HCT116 (cell line): ENCODE data around the gene VPS37D. TPM values are rescaled to one million over a fixed set of nuclear protein-coding genes. Genes with fewer than 3 reads are reported as not detected.
A peak's percentile ranks its signal among the peaks of the same experiment; 100 is the strongest.

Source experiments
- ATAC-seq: fragments of 200-7000 bp; cut with Tn5 transposase; 2 replicates; pipeline ENCODE4 v1.9.1; 2020; ENCODE audit warnings: mild to moderate bottlenecking, moderate library complexity
- BruUV-seq: library from RNA; stranded (reverse); fragments of 400-500 nt; replicated peaks from 2 replicates; lab custom pipeline; 2021; lab: Mats Ljungman, UMichigan
- CTCF ChIA-PET: fragments of 300-600 bp; sonication (Branson Sonifier 250); formaldehyde crosslinking; loops from one replicate; lab custom pipeline; 2021; ENCODE audit warnings: antibody characterized with exemption; lab: Charles Lee
- POLR2A ChIA-PET: fragments of 300-600, 350-600 bp; sonication (Branson Sonifier 250); formaldehyde crosslinking; loops from one replicate; lab custom pipeline; 2021; ENCODE audit warnings: antibody characterized with exemption; lab: Charles Lee
- RAD21 ChIA-PET, 2 experiments: fragments of 300-600 bp; sonication (Branson Sonifier 250); formaldehyde crosslinking; loops; one replicate each; lab custom pipeline; 2023; ENCODE audit warnings: low total read pairs in 2 of 2; ENCODE audit not compliant: uncharacterized antibody in 2 of 2, unreplicated experiment in 2 of 2, low non-redundant PET in 1 of 2; lab: Charles Lee
- DNase-seq: peaks from one replicate; pipeline ENCODE4 v3.0.0-alpha.2; 2010; ENCODE audit warnings: low read depth, low spot score
- H2AFZ ChIP-seq: fragments of 200-600 bp; shearing (Covaris generic), sonication (generic); 2 replicates; pipeline ENCODE4 v1.6.1; 2017; ENCODE audit warnings: low read depth, mixed run types, mixed read lengths, antibody characterized with exemption, low read length; ENCODE audit not compliant: poor library complexity, severe bottlenecking
- H3K27ac ChIP-seq: 2 replicates; pipeline ENCODE4 v1.5.1; 2012; ENCODE audit warnings: low read depth, low read length
- H3K27me3 ChIP-seq: fragments of 200-600 bp; sonication (generic); 2 replicates; pipeline ENCODE4 v1.6.1; 2016; ENCODE audit warnings: mixed run types, low read length, mixed read lengths; ENCODE audit not compliant: insufficient read depth
- H3K36me3 ChIP-seq, 2 experiments: fragments of 200-500 bp in 1 of 2; fragments of 200-600 bp in 1 of 2; sonication (Bioruptor generic) in 1 of 2; sonication (generic) in 1 of 2; 2 replicates each; pipeline versions ENCODE4 v1.5.1 to v1.6.1; 2014 to 2016; ENCODE audit warnings: low read length in 2 of 2, inconsistent platforms in 1 of 2, mixed read lengths in 1 of 2, mixed run types in 1 of 2; ENCODE audit not compliant: insufficient read depth in 2 of 2, control insufficient read depth in 1 of 2
- H3K4me1 ChIP-seq, 2 experiments: fragments of 200-600 bp in 1 of 2; sonication (generic) in 1 of 2; 2 replicates each; pipeline versions ENCODE4 v1.5.1 to v1.6.1; 2012 to 2017; ENCODE audit warnings: low read length in 2 of 2, inconsistent platforms in 1 of 2, mild to moderate bottlenecking in 1 of 2, mixed read lengths in 1 of 2, mixed run types in 1 of 2, moderate library complexity in 1 of 2; ENCODE audit not compliant: insufficient read depth in 2 of 2, control insufficient read depth in 1 of 2
- H3K4me2 ChIP-seq: fragments of 200-600 bp; sonication (generic); 2 replicates; pipeline ENCODE4 v1.6.1; 2017; ENCODE audit warnings: mixed run types, low read length, mixed read lengths
- H3K4me3 ChIP-seq, 2 experiments: fragments of 200-600 bp in 1 of 2; sonication (generic) in 1 of 2; replicated peaks in 1 of 2; 2 replicates each; pipeline ENCODE4 v1.5.1; 2011 to 2016; ENCODE audit warnings: low read length in 2 of 2, control low read depth in 1 of 2, low read depth in 1 of 2, mild to moderate bottlenecking in 1 of 2, mixed read lengths in 1 of 2, mixed run types in 1 of 2
- H3K79me2 ChIP-seq: fragments of 200-600 bp; sonication (generic); 2 replicates; pipeline ENCODE4 v1.6.1; 2017; ENCODE audit warnings: mild to moderate bottlenecking, mixed run types, low read length, moderate library complexity, mixed read lengths; ENCODE audit not compliant: insufficient read depth
- H3K9ac ChIP-seq: fragments of 200-600 bp; sonication (generic); 2 replicates; pipeline ENCODE4 v1.6.1; 2016; ENCODE audit warnings: low read length, mixed read lengths
- H3K9me2 ChIP-seq: fragments of 200-600 bp; sonication (generic), shearing (Covaris generic); 2 replicates; pipeline ENCODE4 v1.6.1; 2017; ENCODE audit warnings: mixed run types, mild to moderate bottlenecking, moderate library complexity; ENCODE audit not compliant: insufficient read depth
- H3K9me3 ChIP-seq, 2 experiments: fragments of 200-500 bp in 1 of 2; fragments of 200-600 bp in 1 of 2; sonication (Bioruptor generic) in 1 of 2; sonication (generic) in 1 of 2; 2 replicates each; pipeline ENCODE4 v1.6.1; 2014 to 2017; ENCODE audit warnings: low read length in 2 of 2, mixed read lengths in 2 of 2, inconsistent platforms in 1 of 2, low read depth in 1 of 2, mild to moderate bottlenecking in 1 of 2, mixed run types in 1 of 2, moderate library complexity in 1 of 2; ENCODE audit not compliant: control insufficient read depth in 1 of 2, insufficient read depth in 1 of 2
- H4K20me1 ChIP-seq: fragments of 200-600 bp; sonication (generic), shearing (Covaris generic); 2 replicates; pipeline ENCODE4 v1.6.1; 2017; ENCODE audit warnings: mixed run types, mild to moderate bottlenecking, moderate library complexity; ENCODE audit not compliant: insufficient read depth
- CBX3 ChIP-seq: IDR thresholded peaks from 2 replicates; pipeline ENCODE4 v1.6.1; 2012; ENCODE audit warnings: low read depth
- CEBPB ChIP-seq: IDR thresholded peaks from 2 replicates; pipeline ENCODE4 v1.6.1; 2012; ENCODE audit warnings: low read depth
- EGR1 ChIP-seq: IDR thresholded peaks from 2 replicates; pipeline ENCODE4 v1.6.1; 2012; ENCODE audit warnings: low read depth
- ELF1 ChIP-seq: IDR thresholded peaks from 2 replicates; pipeline ENCODE4 v1.6.1; 2012; ENCODE audit warnings: low read depth, borderline replicate concordance
- FOSL1 ChIP-seq: IDR thresholded peaks from 2 replicates; pipeline ENCODE4 v1.6.1; 2012; ENCODE audit warnings: low read depth
- JUND ChIP-seq: IDR thresholded peaks from 2 replicates; pipeline ENCODE4 v1.6.1; 2012
- MAX ChIP-seq: IDR thresholded peaks from 2 replicates; pipeline ENCODE4 v1.6.1; 2012
- POLR2A ChIP-seq: IDR thresholded peaks from 2 replicates; pipeline ENCODE4 v1.7.0; 2011; ENCODE audit warnings: borderline replicate concordance; ENCODE audit not compliant: insufficient read depth, insufficient read length; ENCODE audit errors: extremely low read depth
- POLR2AphosphoS5 ChIP-seq: IDR thresholded peaks from 2 replicates; pipeline ENCODE4 v1.6.1; 2011; ENCODE audit warnings: mild to moderate bottlenecking, low read depth, low read length, moderate library complexity
- SRF ChIP-seq: IDR thresholded peaks from 2 replicates; pipeline ENCODE4 v1.6.1; 2012; ENCODE audit warnings: low read depth
- TCF7L2 ChIP-seq: IDR thresholded peaks from 2 replicates; pipeline ENCODE4 v1.7.0; 2011; ENCODE audit warnings: borderline replicate concordance, inconsistent platforms; ENCODE audit not compliant: insufficient read depth, insufficient read length; ENCODE audit errors: extremely low read depth
- YY1 ChIP-seq: IDR thresholded peaks from 2 replicates; pipeline ENCODE4 v1.6.1; 2011; ENCODE audit warnings: low read length, low read depth, moderate library complexity, mild to moderate bottlenecking; ENCODE audit not compliant: insufficient replicate concordance; ENCODE audit errors: extremely low read depth
- ZBTB33 ChIP-seq: IDR thresholded peaks from 2 replicates; pipeline ENCODE4 v1.6.1; 2011; ENCODE audit warnings: mild to moderate bottlenecking, low read length, moderate library complexity; ENCODE audit not compliant: insufficient replicate concordance; ENCODE audit errors: extremely low read depth
- ZFX ChIP-seq: fragments of 450-650 bp; IDR thresholded peaks from 2 replicates; pipeline ENCODE4 v1.6.1; 2017
- intact Hi-C: fragments of 100-400 bp; cut with micrococcal nuclease; formaldehyde crosslinking; loops from 2 replicates; pipeline ENCODE4 v1.10.0; 2022
- total RNA-seq: library from RNA; stranded (reverse); gene quantifications from one replicate; pipeline ENCODE4 v1.2.1, GENCODE V29; 2021; ENCODE audit not compliant: unreplicated experiment

The VPS37D gene
- total RNA-seq, 1 experiment from 2014 or later: 9.5 TPM

- BruUV-seq: no TSS peak
- Histone ChIP-seq H3K9me3 (no peaks in the 10 kb centered on the region), H3K4me2 (peak within 1 kb of the TSS; percentile 84), H3K79me2 (peaks cover 46% of the 10 kb centered on the region), H3K4me1 (peaks cover 61 to 71% of the 10 kb centered on the region in 2 experiments), H3K9me2 (no peaks in the 10 kb centered on the region), H3K9ac (peak within 1 kb of the TSS; percentile 95), H3K36me3 (no peaks in the 10 kb centered on the region), H3K27ac (peak within 1 kb of the TSS; percentile 81), H3K4me3 (peak within 1 kb of the TSS; percentile 88 to 93), H3K27me3 (no peaks in the 10 kb centered on the region), H2AFZ (no peak within 1 kb of the TSS), H4K20me1 (peaks cover 8% of the 10 kb centered on the region; the same call in 1 of the 2 replicates)
- ChIA-PET CTCF (interaction anchor here (0.5 to 2.0 kb wide), 5 partner anchors 12 to 112 kb away, joined by 3 to 6 read pairs (median 5); no protein-coding TSS in a partner anchor), POLR2A (interaction anchor here (1.6 kb wide), 1 partner anchor 12 kb away, joined by 5 read pairs; no protein-coding TSS in a partner anchor), RAD21 (interaction anchor here in 1 of 2 experiments (1.4 kb wide), 1 partner anchor 12 kb away, joined by 3 read pairs; no protein-coding TSS in a partner anchor)
- TF ChIP-seq ZFX (peak; percentile 43; the same call in 1 of the 2 replicates), POLR2AphosphoS5 (peak; percentile 81), MAX (no peak), POLR2A (peak; percentile 28)
- DNase-seq: no peak
- intact Hi-C loops: no loop called here
- peak; percentile 62 for ATAC-seq
These were observed 51.5 kb downstream of the VPS37D start, which contains the start of gene STX1A for GRCh38 chr7:73718905-73719805. Gene STX1A (minus strand): TSS chr7:73719669. CDS start chr7:73719631, 38 bp downstream.

- peak overlapping the region; percentile 31 to 44 for H3K4me3 ChIP-seq
- no TSS peak for BruUV-seq
- H3K9me3 ChIP-seq: no peaks in the 10 kb centered on the region
- H3K27me3 ChIP-seq: no peaks in the 10 kb centered on the region
- ATAC-seq (peak; percentile 2; the same call in 1 of the 2 replicates), DNase-seq (no peak)
- H4K20me1 ChIP-seq: peaks cover 8% of the 10 kb centered on the region; the same call in 1 of the 2 replicates
- H3K79me2 ChIP-seq: peaks cover 40% of the 10 kb centered on the region
- peaks cover 55 to 65% of the 10 kb centered on the region in 2 experiments for H3K4me1 ChIP-seq
- intact Hi-C loops: loop anchor here (10.0 kb wide), 1 partner anchor 55 kb away; the partner anchor contains the start of gene VPS37D
- ChIA-PET CTCF (interaction anchor here (1.0 to 2.0 kb wide), 4 partner anchors 12 to 113 kb away, joined by 3 to 6 read pairs (median 6); no protein-coding TSS in a partner anchor), POLR2A (interaction anchor here (0.9 to 1.6 kb wide), 2 partner anchors 12 to 42 kb away, joined by 3 to 5 read pairs; no protein-coding TSS in a partner anchor), RAD21 (interaction anchor here in 1 of 2 experiments (1.4 kb wide), 1 partner anchor 13 kb away, joined by 3 read pairs; no protein-coding TSS in a partner anchor)
- H3K36me3 ChIP-seq: no peaks in the 10 kb centered on the region
- peak overlapping the region; percentile 34; the same call in 1 of the 2 replicates for H3K9ac ChIP-seq
- H3K4me2 ChIP-seq: peak overlapping the region; percentile 77
- H3K9me2 ChIP-seq: no peaks in the 10 kb centered on the region
- no peak overlapping the region for H3K27ac ChIP-seq
- no peak overlapping the region for H2AFZ ChIP-seq
- TF ChIP-seq SRF (no peak), CBX3 (no peak), TCF7L2 (no peak), ELF1 (no peak), YY1 (no peak), POLR2AphosphoS5 (no peak), JUND (no peak), ZBTB33 (no peak), FOSL1 (no peak), EGR1 (no peak), CEBPB (no peak)
These were observed 52.2 kb downstream of the VPS37D start for GRCh38 chr7:73719806-73720169.
